ENCODE results near the gene TPSB2.

The TPSB2 gene

DNA sequence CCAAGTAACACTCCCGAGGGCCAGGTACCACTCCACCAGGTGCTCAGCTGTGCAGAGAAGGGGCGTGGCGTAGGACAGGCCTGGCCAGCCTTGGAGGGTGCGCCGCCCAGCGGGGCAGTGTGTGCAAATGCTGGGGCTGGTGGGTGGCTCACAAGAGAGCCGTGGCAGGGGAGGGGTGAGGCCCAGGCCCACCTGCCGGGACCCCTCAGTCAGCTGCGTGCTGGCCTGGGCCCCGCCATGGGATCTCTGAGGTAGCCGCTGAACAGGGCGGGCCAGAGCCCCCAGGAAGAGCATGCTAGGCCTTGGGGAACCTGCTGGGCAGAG lies 13.7 kb downstream of the TPSB2 start:
- Histone ChIP-seq H3K4me3 (replicated peaks; ENCODE audit: insufficient read depth, low read length) (no peak overlapping the region), H3K27me3 (ENCODE audit: insufficient read depth, poor library complexity, severe bottlenecking) (no peaks in the 10 kb centered on the region), H3K27ac (replicated peaks) (no peak overlapping the region)
- TF ChIP-seq POLR2AphosphoS5 (IDR thresholded peaks at IDR 0.05; ENCODE audit: low read depth) (no peak), GABPA (IDR thresholded peaks at IDR 0.05; ENCODE audit: low read depth) (no peak), SPI1 (IDR thresholded peaks at IDR 0.05; ENCODE audit: borderline replicate concordance, low read depth) (no peak), REST (IDR thresholded peaks at IDR 0.05; ENCODE audit: insufficient replicate concordance, low read depth) (no peak)
- TF ChIP-seq, protein P1, sequence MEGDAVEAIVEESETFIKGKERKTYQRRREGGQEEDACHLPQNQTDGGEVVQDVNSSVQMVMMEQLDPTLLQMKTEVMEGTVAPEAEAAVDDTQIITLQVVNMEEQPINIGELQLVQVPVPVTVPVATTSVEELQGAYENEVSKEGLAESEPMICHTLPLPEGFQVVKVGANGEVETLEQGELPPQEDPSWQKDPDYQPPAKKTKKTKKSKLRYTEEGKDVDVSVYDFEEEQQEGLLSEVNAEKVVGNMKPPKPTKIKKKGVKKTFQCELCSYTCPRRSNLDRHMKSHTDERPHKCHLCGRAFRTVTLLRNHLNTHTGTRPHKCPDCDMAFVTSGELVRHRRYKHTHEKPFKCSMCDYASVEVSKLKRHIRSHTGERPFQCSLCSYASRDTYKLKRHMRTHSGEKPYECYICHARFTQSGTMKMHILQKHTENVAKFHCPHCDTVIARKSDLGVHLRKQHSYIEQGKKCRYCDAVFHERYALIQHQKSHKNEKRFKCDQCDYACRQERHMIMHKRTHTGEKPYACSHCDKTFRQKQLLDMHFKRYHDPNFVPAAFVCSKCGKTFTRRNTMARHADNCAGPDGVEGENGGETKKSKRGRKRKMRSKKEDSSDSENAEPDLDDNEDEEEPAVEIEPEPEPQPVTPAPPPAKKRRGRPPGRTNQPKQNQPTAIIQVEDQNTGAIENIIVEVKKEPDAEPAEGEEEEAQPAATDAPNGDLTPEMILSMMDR (IDR thresholded peaks at IDR 0.05; ENCODE audit: insufficient read depth, low read length), result no peak
- DNase-seq (ENCODE audit: low read depth in 1 of 2, low spot score in 1 of 2), result no peak

DNA sequence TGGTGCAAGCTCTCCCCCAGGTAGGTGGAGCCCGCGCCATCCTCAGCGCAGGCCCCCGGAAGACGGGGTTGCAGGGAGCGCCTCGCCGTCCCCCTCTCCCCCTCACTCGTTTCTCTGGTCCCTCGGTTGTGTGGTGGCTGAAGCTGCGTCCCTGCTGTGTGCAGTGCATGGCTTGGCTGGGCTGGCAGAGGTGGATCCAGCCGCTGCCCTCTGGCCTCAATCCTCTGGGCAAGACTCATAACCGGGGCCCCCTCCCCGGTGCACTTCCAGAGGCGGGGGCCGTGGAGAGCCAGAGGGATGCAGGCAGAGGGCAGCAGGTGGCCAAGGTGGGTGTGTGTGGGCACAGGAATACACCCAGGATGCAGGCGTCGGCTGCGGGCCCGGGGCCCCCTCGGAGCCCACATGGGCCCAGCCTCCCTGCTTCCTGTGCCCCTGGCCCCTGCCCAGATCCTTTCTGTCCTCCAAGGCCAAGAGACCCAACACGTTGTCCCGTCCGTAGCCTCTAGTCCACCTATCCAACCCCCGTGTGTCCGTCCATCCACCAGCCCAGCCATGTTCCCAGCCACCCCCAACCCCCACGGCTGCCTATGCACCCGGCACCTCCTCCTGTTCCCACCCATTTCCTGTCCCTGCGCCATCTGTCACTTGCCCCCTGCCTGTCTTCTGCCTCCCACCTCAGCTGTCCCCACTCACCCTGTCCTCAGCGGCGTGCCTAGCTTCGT lies 14.2 kb downstream of the TPSB2 start:
- H3K27ac ChIP-seq (replicated peaks), result no peak overlapping the region
- no peak for DNase-seq (ENCODE audit: low read depth in 1 of 2, low spot score in 1 of 2)
- TF ChIP-seq, protein P1 (IDR thresholded peaks at IDR 0.05; ENCODE audit: insufficient read depth, low read length), result no peak
- TF ChIP-seq POLR2AphosphoS5 (IDR thresholded peaks at IDR 0.05; ENCODE audit: low read depth) (no peak), GABPA (IDR thresholded peaks at IDR 0.05; ENCODE audit: low read depth) (no peak), SPI1 (IDR thresholded peaks at IDR 0.05; ENCODE audit: borderline replicate concordance, low read depth) (no peak), REST (IDR thresholded peaks at IDR 0.05; ENCODE audit: insufficient replicate concordance, low read depth) (no peak)
- no peaks in the 10 kb centered on the region for H3K27me3 ChIP-seq (ENCODE audit: insufficient read depth, poor library complexity, severe bottlenecking)
- no peak overlapping the region for H3K4me3 ChIP-seq (replicated peaks; ENCODE audit: insufficient read depth, low read length)

DNA sequence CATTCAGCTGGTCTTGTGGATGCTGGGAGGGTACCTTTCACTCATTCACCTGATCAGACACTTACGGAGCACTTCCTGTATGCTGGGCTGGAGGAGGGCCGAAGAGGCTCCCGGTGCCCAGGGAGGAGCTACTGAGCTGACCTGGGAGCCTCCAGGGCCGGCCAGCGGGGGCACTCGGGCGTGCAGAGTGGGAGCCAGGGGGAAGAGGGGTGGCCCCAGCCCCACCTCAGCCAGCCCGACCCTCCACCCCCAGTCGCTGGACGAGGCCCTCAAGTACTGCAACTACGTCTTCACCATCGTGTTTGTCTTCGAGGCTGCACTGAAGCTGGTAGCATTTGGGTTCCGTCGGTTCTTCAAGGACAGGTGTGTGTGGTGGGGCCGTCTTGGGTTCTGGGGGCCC lies 15.3 kb downstream of the TPSB2 start:
- DNase-seq (ENCODE audit: low read depth in 1 of 2, low spot score in 1 of 2), result no peak
- H3K27ac ChIP-seq (replicated peaks), result no peak overlapping the region
- H3K27me3 ChIP-seq (ENCODE audit: insufficient read depth, poor library complexity, severe bottlenecking), result no peaks in the 10 kb centered on the region
- TF ChIP-seq POLR2AphosphoS5 (IDR thresholded peaks at IDR 0.05; ENCODE audit: low read depth) (no peak), SPI1 (IDR thresholded peaks at IDR 0.05; ENCODE audit: borderline replicate concordance, low read depth) (no peak), GABPA (IDR thresholded peaks at IDR 0.05; ENCODE audit: low read depth) (no peak), REST (IDR thresholded peaks at IDR 0.05; ENCODE audit: insufficient replicate concordance, low read depth) (no peak)
- TF ChIP-seq, protein P1 (IDR thresholded peaks at IDR 0.05; ENCODE audit: insufficient read depth, low read length), result no peak
- no peak overlapping the region for H3K4me3 ChIP-seq (replicated peaks; ENCODE audit: insufficient read depth, low read length)

Data from HL-60 (cell line).